Psoas muscle (tissue), 8 donors: ENCODE data around the gene DCP2. TPM values are rescaled to one million over a fixed set of nuclear protein-coding genes. Genes with fewer than 3 reads are reported as not detected.

Source experiments
- ATAC-seq, 4 donors: fragments of 200-7000 bp; cut with Tn5 transposase; one replicate each; pipeline ENCODE4 v1.9.1; 2020; ENCODE audit warnings: moderate library complexity in 3 of 4, mild to moderate bottlenecking in 2 of 4
- DNase-seq, 2 donors: peaks; one replicate each; pipeline ENCODE4 v3.0.0-alpha.2; 2020
- H3K27ac ChIP-seq: fragments of 200-600 bp; one replicate; pipeline ENCODE4 v1.8.0; 2022
- H3K27me3 ChIP-seq, 3 donors: fragments of 200-600 bp in 1 of 3; one replicate each; pipeline versions ENCODE4 v1.6.1 to v1.8.0; 2013 to 2022; ENCODE audit warnings: low read length in 2 of 3, mild to moderate bottlenecking in 2 of 3, moderate library complexity in 1 of 3; ENCODE audit not compliant: insufficient read depth in 3 of 3
- H3K36me3 ChIP-seq, 2 donors: fragments of 200-600 bp in 1 of 2; one replicate each; pipeline versions ENCODE4 v1.6.1 to v1.8.0; 2013 to 2022; ENCODE audit warnings: low read depth in 1 of 2, mild to moderate bottlenecking in 1 of 2, moderate library complexity in 1 of 2; ENCODE audit not compliant: insufficient read depth in 1 of 2
- H3K4me1 ChIP-seq: fragments of 200-600 bp; one replicate; pipeline ENCODE4 v1.8.0; 2022
- H3K4me3 ChIP-seq: fragments of 200-600 bp; one replicate; pipeline ENCODE4 v1.8.0; 2022; ENCODE audit warnings: mild to moderate bottlenecking
- H3K9me3 ChIP-seq: fragments of 200-600 bp; one replicate; pipeline ENCODE4 v1.8.0; 2022
- WGBS, 3 donors: extraction: QIAGEN DNeasy Blood & Tissue Kit; methylation state at CpG; one replicate each; pipeline versions ENCODE4 v1.1.6 to v1.1.7; 2013; 5-methylcytosine and 5-hydroxymethylcytosine counted together
- intact Hi-C, 2 donors: fragments of 100-400 bp; cut with DNase I; formaldehyde crosslinking; loops; one replicate each; pipeline versions ENCODE4 v1.11.0 to v1.14.2; 2022
- polyA plus RNA-seq, 3 donors: library from polyadenylated mRNA; stranded (reverse); fragments of 200-250 nt; gene quantifications; one replicate each; pipeline ENCODE4 v1.2.3, GENCODE V29; 2013
- total RNA-seq, 4 donors: library from RNA; stranded (reverse); fragmentation: NEBNext Ultra II Directional in 2 of 4; extraction: Animal tissue kit (Norgen Biotek cat#: 25700) in 2 of 4; gene quantifications; one replicate each; pipeline versions ENCODE4 v1.2.1 to v1.2.4, GENCODE V29; 2021 to 2023
- TF ChIP-seq, protein P1 (sequence below): fragments of 200-600 bp; IDR thresholded peaks from one replicate; pipeline ENCODE4 v1.8.0; 2022; ENCODE audit warnings: antibody characterized with exemption
- donor health status: healthy with polysubstance abuse.
- donor health status: DM: no; HTN: no; CAD: no; lungs with moderate emphysema.
- donor health status: Bipolar disorder and iron deficiency.
- donor health status: healthy.
- donor health status: DM: yes; HTN: yes; CAD: no.
- donor health status: DM: no; HTN: no; CAD: no.
- donor health status: DM: no; HTN: no; CAD: no.
- donor health status: DM: yes; HTN: yes; CAD: no.

DCP2 gene
- total and polyA plus RNA-seq, 7 donors, result 4.0 to 41.7 (median 20.2) TPM

DNA sequence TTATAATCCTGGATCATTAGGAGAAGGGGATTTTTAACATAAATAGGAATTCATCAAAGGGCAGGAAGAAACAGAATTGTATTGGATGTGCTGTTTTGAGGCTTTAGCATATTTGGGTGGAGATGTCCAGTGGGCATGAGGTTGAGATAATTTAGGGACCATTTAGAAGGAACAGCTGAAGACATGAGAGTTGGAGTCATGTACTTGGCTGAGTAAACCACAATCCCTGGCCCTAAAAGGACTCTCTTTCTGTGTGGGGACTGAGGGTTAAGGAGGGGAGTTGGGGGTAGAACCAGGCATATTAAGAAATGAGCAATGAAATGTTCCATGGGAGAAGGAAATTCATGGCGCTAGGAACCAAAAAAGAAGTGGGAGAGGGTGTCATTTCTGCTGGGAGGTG is 61.5 kb downstream of the DCP2 start:
- H3K9me3 ChIP-seq, result no peaks in the 10 kb centered on the region
- intact Hi-C loops, result no loop called here
- no peak for DNase-seq
- no peak overlapping the region for H3K4me3 ChIP-seq
- H3K36me3 ChIP-seq, result peaks cover 3 to 6% of the 10 kb centered on the region in 2 donors
- TF ChIP-seq, protein P1, sequence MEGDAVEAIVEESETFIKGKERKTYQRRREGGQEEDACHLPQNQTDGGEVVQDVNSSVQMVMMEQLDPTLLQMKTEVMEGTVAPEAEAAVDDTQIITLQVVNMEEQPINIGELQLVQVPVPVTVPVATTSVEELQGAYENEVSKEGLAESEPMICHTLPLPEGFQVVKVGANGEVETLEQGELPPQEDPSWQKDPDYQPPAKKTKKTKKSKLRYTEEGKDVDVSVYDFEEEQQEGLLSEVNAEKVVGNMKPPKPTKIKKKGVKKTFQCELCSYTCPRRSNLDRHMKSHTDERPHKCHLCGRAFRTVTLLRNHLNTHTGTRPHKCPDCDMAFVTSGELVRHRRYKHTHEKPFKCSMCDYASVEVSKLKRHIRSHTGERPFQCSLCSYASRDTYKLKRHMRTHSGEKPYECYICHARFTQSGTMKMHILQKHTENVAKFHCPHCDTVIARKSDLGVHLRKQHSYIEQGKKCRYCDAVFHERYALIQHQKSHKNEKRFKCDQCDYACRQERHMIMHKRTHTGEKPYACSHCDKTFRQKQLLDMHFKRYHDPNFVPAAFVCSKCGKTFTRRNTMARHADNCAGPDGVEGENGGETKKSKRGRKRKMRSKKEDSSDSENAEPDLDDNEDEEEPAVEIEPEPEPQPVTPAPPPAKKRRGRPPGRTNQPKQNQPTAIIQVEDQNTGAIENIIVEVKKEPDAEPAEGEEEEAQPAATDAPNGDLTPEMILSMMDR, result no peak
- no peaks in the 10 kb centered on the region for H3K27me3 ChIP-seq
- 91 to 100% (median 100%) methylated on average over 1 of the region's 1 CpG for WGBS, 3 donors
- no peak overlapping the region for H3K27ac ChIP-seq
- ATAC-seq, result no peak
- no peaks in the 10 kb centered on the region for H3K4me1 ChIP-seq

DNA sequence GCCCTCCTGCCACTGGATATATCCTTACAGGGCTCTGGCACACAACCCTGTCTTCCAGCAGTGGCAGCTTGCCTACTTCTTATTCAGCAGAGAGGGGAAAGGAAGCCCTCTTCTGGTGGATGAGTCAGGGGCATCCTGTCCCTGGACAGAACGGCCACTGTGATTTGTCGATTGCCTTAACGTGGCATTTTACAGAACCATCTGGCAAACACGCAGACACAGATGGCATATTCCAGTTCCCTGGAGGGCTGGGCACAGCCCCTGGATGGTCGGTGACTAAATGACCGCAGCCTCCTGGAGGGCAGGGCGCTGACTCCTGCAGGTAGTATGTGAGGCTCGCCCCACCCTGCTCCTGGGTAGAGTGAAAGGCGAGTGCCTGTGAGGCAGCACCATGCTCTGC is 62.1 kb downstream of the DCP2 start:
- Histone ChIP-seq H3K36me3 (peaks cover 3 to 6% of the 10 kb centered on the region in 2 donors), H3K27me3 (no peaks in the 10 kb centered on the region), H3K4me3 (no peak overlapping the region), H3K27ac (no peak overlapping the region), H3K9me3 (no peaks in the 10 kb centered on the region), H3K4me1 (no peaks in the 10 kb centered on the region)
- WGBS, 3 donors, result 49 to 74% (median 63%) methylated on average over 9 of the region's 9 CpGs
- DNase-seq (no peak), ATAC-seq (peak; percentile 10 to 55 (median 40))
- intact Hi-C loops, result no loop called here
- TF ChIP-seq, protein P1, result no peak

DNA sequence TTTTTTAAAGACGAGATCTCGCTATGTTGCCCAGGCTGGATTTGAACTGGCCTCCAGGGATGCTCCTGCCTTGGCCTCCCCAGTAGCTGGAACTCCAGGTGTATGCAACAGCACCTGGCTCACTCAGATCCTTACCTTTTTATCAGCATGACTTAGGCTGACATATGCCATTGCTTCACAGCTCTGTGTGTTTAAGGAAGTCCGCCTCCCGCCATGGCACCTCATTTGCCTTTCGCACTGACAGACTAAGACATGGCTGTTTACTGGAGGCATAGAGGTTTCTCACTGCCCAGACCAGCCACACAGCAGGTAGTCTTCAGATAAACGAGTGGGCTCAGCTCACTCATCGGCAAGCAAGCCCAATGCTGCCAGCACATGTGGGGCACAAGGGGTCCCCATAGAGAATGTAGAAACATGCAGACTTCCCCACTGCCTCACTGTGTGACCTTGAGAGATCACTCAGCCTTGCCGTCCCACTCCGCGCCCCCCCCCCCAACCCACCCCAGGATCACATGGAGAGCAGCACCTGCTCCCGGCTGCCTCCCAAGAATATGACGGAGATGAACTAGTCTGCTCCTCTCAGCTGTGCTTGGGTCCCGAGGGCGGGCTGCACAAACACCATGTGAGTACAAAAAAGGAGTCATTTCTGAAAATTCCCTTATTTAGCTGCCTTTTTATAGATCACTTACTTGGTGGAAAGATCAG is 62.8 kb downstream of the DCP2 start:
- DNase-seq (no peak), ATAC-seq (peak in 1 of 4 donors; percentile 43)
- intact Hi-C loops, result no loop called here
- H3K27ac ChIP-seq, result no peak overlapping the region
- H3K9me3 ChIP-seq, result no peaks in the 10 kb centered on the region
- 57 to 66% (median 59%) methylated on average over 14 of the region's 14 CpGs for WGBS, 3 donors
- TF ChIP-seq, protein P1, result no peak
- no peaks in the 10 kb centered on the region for H3K4me1 ChIP-seq
- no peaks in the 10 kb centered on the region for H3K27me3 ChIP-seq
- H3K36me3 ChIP-seq, result peaks cover 3 to 6% of the 10 kb centered on the region in 2 donors
- no peak overlapping the region for H3K4me3 ChIP-seq

DNA sequence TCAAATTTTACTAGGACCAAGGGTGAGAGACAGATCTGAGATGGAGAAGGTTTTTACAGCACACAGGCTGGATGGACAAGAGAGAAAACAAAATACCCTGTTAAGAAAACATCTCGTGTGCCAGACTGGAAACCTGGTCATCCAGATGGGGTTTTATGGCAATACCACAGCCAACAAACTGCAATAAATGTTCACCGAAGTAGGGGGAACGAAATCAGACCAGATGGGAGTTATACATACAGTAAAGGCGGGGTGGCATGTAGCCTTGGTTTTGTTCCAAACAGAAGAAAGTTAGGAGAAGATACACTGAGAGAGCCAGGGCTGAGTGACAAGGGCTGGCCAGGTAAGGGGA is 63.3 kb downstream of the DCP2 start:
- no peaks in the 10 kb centered on the region for H3K4me1 ChIP-seq
- H3K36me3 ChIP-seq, result peaks cover 3 to 6% of the 10 kb centered on the region in 2 donors
- H3K27me3 ChIP-seq, result no peaks in the 10 kb centered on the region
- H3K4me3 ChIP-seq, result no peak overlapping the region
- H3K27ac ChIP-seq, result no peak overlapping the region
- 66 to 77% (median 68%) methylated on average over 4 of the region's 4 CpGs for WGBS, 3 donors
- no peaks in the 10 kb centered on the region for H3K9me3 ChIP-seq
- TF ChIP-seq, protein P1, result no peak
- no peak for ATAC-seq
- intact Hi-C loops, result no loop called here
- no peak for DNase-seq
